HG03064 (cell line): ENCODE data around the gene OAT.
A peak's percentile ranks its signal among the peaks of the same experiment; 100 is the strongest.

Experiments used
- ATAC-seq: cut with Tn5 transposase; IDR thresholded peaks from one replicate; pipeline ENCODE4 v1.9.1; 2021; ENCODE audit warnings: low read depth; ENCODE audit not compliant: unreplicated experiment

OAT gene

DNA sequence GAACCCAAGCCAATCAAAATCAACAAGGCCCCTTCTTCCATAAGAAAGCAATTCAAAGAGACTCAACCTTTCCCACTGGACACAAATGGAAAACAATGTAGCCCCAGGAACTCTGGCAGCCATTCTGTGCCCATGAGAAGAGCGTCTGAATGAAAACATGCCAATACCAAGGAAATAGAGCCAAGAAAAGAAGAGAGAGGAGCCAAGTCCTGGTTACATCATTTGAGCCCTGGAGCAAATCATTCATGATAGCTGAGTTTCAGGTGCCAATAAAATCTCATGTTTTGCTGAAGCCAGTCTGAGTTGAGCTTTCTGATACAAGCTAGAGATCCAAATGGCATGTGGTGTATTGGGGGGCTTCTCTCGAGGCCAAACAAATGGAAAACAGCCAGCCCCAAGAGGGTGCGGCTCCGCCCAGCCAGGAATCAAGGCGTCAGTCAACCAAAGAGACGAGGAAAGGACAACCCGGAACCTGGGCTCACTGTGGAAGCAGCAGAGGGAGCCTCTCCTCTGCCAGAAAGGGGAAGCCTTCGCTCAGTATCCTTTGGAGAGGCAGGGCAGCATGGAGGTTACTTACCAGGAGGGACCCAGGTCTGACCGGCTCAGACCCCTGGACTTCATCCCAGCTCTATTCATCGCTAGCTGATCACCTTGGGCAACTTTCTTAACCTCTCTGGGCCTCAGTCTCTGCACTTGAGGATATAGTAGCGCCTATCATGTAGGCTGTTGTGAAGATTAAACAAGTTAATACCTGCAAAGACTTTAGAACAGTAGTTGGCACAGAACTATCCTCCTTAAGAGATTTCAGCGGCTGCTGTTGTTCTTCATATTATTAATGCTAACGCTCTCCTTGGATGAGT is 61.8 kb downstream of the OAT start:
- no peak for ATAC-seq

- peak; percentile 71 for ATAC-seq
Observed at GRCh38 chr10:124354411-124355382, 64.0 kb downstream of the OAT start.

DNA sequence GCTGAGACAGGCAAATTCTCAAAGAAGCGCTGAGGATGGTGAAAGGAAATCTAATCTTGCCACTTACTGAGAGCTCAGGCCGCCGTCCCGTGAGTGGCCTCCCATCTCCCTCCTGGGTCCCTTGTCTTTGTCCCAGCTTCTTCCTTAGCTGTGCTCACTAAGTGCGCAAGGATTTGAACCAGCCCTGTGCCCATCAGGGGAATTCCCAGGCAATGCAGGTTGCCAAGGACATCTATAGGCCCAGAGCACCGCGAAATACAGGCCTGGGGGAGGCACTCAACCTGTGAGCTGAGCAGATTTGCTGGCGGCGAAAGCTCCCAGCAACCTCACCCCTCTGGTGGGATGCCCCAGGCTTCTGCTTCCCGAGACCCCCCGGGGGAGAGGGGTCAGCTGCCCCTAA is 64.8 kb downstream of the OAT start:
- no peak for ATAC-seq

DNA sequence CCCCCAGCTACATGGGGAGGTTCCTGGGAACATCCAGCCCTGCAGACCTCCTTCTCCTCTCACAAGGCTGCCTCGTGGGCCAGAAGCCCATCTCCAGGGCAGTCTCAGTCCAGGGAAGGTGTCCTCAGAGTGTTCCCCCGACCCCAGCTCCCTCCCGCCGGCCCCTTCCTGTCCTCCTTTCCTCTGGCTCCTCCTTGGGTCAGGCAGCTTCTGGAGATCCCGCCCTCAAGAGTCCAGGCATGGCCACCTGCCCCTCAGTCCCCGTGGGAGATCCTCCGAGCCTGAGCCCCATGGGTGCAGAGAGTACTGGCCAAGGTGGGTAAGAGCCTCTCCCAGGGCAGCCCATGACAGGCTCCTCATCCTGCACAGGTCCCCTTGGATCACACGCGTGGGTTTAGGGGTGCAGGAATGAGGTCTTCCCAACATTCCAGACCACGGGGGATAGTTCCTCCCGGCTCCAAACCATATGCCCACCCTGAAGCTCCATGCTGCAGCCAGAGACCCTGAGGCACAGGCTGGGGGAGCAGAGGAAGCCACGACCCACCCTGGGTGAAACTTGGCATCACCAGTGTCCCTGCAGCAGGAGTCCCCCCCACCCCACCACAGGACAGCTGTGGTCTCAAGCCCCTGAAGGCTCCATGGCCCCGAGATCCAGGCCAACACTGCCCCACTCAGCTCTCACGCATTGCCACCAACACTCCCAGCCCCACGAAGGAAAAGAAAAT is 65.5 kb downstream of the OAT start:
- no peak for ATAC-seq

- no peak for ATAC-seq
Observed at GRCh38 chr10:124351481-124352220, 67.1 kb downstream of the OAT start.

DNA sequence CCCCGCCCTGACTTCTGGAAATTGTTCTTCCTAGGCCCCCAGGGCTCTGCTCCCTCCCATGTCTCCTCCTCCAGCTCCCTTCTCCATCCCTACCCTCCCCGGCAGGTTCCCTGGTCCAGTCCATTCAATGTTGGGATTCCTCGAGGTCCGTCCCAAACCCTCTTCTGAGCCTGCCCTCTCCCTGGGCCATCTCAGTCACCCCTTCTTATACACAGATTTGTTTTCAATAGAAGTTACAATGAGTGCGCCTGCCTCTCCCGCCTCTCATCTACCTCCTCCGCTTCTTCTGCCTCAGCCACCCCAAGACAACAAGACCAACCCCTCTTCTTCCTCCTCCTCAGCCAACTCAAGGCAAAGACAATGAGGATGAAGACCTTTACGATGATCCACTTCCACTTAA is 67.9 kb downstream of the OAT start:
- no peak for ATAC-seq

GRCh38 chr10:124349996-124350280 is 68.8 kb downstream of the OAT start:
- no peak for ATAC-seq

DNA sequence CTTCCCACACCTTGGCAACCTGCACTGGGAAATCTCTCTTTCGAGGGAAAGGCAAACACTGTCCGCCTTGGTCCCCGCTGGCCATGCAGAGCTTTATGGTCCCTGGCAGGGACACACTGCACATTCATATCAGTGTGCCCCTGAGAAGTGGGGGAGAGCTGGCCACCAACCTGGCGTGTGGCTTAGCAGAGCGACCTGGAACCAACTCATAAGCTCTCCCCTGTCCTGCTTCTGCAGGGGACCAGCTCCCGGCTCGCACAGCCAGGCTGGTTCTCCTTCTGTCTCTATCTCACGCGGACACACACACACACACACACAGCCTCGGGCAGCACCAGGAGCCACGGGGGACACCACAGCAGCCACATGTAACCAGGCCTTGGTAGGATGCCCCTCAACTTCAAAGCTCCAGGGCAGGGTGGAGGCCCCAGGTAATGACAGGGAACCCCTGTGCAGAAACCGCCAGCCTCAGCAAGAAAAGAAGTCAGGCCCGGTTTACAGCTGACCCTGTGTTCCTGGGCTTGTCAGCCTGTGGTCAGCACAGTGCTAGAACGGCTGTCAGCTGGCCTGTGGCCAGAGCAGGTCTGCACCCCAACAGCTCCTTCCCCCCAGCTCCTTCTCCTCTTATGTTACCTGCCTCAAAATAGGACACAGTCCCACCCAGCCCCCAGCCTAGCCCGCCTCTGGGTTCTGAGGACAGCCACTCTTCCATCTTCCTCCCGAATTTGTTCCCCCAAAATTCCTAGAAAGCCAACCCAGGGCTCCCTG is 69.3 kb downstream of the OAT start:
- no peak for ATAC-seq

DNA sequence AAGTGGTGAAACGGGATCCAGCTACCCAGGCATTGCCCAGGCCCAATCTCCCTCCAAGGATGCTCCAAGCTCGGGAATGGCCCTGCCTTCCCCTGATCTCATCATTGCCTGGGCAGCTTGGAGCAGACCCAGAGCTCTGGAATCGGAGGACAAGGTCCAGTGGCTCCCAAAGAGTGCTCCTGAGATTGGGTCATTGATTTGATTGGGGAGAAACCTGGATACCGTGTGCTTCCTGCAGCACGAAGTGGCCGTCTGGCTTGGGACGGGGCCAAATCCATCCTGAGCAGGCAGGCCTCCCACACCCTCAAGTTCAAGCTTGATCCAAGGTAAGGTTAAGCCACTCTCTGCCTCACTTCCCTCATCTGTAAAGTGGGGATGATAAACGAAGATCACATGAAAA is 69.9 kb downstream of the OAT start:
- ATAC-seq = no peak

GRCh38 chr10:124347956-124348355 is 70.8 kb downstream of the OAT start:
- ATAC-seq = no peak
